ENCODE results near the gene PLCB1. TPM values are rescaled to one million over a fixed set of nuclear protein-coding genes. Genes with fewer than 3 reads are reported as not detected.

Gene PLCB1
- total RNA-seq, 2 donors from 2014 or later: 7.3 to 45.5 TPM

DNA sequence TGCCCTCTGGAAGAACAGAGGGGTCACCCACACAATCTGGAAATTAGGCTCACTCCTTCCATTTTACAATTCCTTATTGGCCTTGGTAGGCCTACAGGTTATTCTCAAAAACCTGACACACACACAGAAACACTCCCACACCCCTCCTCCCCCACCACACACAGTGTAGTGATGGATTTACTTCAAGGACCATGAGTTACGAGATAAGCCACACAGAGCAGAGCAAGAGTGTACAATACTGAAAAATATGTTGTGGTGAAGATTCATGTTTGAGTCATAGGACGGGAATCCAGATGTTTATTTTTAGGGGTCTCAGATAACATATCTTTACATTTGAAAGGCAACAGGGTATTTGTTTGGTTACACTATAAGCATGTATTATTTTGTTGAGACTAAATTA, 291.9 kb downstream of the PLCB1 start:
- Histone ChIP-seq H3K4me1 (no peaks in the 10 kb centered on the region), H3K9me3 (no peaks in the 10 kb centered on the region), H3K36me3 (no peaks in the 10 kb centered on the region), H3K27me3 (no peaks in the 10 kb centered on the region), H3K4me3 (no peak overlapping the region), H3K27ac (no peak overlapping the region)
- TF ChIP-seq, protein P1, sequence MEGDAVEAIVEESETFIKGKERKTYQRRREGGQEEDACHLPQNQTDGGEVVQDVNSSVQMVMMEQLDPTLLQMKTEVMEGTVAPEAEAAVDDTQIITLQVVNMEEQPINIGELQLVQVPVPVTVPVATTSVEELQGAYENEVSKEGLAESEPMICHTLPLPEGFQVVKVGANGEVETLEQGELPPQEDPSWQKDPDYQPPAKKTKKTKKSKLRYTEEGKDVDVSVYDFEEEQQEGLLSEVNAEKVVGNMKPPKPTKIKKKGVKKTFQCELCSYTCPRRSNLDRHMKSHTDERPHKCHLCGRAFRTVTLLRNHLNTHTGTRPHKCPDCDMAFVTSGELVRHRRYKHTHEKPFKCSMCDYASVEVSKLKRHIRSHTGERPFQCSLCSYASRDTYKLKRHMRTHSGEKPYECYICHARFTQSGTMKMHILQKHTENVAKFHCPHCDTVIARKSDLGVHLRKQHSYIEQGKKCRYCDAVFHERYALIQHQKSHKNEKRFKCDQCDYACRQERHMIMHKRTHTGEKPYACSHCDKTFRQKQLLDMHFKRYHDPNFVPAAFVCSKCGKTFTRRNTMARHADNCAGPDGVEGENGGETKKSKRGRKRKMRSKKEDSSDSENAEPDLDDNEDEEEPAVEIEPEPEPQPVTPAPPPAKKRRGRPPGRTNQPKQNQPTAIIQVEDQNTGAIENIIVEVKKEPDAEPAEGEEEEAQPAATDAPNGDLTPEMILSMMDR (IDR thresholded peaks at IDR 0.05): no peak
- no peak for DNase-seq (ENCODE audit: low spot score)

DNA sequence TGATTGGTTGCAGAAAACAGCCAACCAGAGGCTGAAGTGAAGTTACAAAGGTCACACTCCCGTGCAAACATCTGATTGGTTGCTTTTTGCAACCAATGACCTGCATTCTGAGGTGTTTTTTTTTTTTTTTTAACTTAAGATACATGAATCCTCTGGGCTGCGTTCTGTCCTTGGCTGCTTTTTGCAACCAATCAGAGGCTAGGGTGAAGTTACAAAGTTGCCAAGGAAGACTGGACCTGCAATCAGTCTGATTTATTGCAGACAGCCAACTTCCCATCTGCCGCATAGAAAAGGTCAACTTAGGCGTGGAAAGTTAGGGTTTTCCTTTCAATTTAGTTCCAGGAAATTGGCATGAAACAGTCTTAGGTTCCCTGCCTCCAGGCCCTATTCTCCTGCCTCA, 292.9 kb downstream of the PLCB1 start:
- no peak overlapping the region for H3K27ac ChIP-seq
- no peaks in the 10 kb centered on the region for H3K27me3 ChIP-seq
- H3K4me1 ChIP-seq: no peaks in the 10 kb centered on the region
- no peaks in the 10 kb centered on the region for H3K36me3 ChIP-seq
- DNase-seq (ENCODE audit: low spot score): no peak
- TF ChIP-seq, protein P1 (IDR thresholded peaks at IDR 0.05): no peak
- H3K9me3 ChIP-seq: no peaks in the 10 kb centered on the region
- H3K4me3 ChIP-seq: no peak overlapping the region

DNA sequence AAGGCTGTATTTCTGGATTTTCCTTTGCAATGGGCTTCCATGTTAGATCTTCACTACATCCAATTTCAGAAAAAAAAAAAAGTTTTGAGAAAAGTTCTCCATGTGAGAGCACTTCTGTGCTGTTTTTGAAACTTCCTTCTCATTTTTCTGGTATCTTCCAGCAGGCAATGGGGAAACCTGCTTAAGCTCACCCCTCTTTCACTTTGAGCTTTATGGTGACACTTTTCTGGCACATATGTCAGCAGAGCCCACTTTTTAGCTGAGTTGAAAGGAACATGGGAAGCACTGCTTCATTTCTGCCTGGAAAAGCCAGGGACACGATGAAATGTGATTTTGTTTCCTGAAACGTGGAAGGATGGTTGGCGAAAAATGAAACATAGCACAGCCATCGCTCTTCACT, 293.7 kb downstream of the PLCB1 start:
- no peak for DNase-seq (ENCODE audit: low spot score)
- no peaks in the 10 kb centered on the region for H3K36me3 ChIP-seq
- no peaks in the 10 kb centered on the region for H3K27me3 ChIP-seq
- TF ChIP-seq, protein P1 (IDR thresholded peaks at IDR 0.05): no peak
- H3K9me3 ChIP-seq: no peaks in the 10 kb centered on the region
- no peak overlapping the region for H3K4me3 ChIP-seq
- no peak overlapping the region for H3K27ac ChIP-seq
- H3K4me1 ChIP-seq: no peaks in the 10 kb centered on the region

- TF ChIP-seq, protein P1 (IDR thresholded peaks at IDR 0.05): no peak
- peaks cover 0 to 16% of the 10 kb centered on the region in 2 donors for H3K4me1 ChIP-seq
- H3K9me3 ChIP-seq: no peaks in the 10 kb centered on the region
- H3K27me3 ChIP-seq: no peaks in the 10 kb centered on the region
- no peaks in the 10 kb centered on the region for H3K36me3 ChIP-seq
- DNase-seq (ENCODE audit: low spot score): no peak
- H3K4me3 ChIP-seq: no peak overlapping the region
- no peak overlapping the region for H3K27ac ChIP-seq
Observed at GRCh38 chr20:8427419-8428040, 295.5 kb downstream of the PLCB1 start.

GRCh38 chr20:8428988-8429387, 296.9 kb downstream of the PLCB1 start:
- H3K27ac ChIP-seq: no peak overlapping the region

More at GRCh38 chr20:8428988-8429387, 296.9 kb downstream of the PLCB1 start:
- no peak for DNase-seq (ENCODE audit: low spot score)
- H3K36me3 ChIP-seq: no peaks in the 10 kb centered on the region
- TF ChIP-seq, protein P1 (IDR thresholded peaks at IDR 0.05): no peak
- H3K4me1 ChIP-seq: peaks cover 0 to 29% of the 10 kb centered on the region in 2 donors
- no peaks in the 10 kb centered on the region for H3K27me3 ChIP-seq
- no peak overlapping the region for H3K4me3 ChIP-seq
- H3K9me3 ChIP-seq: no peaks in the 10 kb centered on the region

All from right atrium auricular region (tissue), 2 donors.